ENCODE results near the gene CLNK.

DNA sequence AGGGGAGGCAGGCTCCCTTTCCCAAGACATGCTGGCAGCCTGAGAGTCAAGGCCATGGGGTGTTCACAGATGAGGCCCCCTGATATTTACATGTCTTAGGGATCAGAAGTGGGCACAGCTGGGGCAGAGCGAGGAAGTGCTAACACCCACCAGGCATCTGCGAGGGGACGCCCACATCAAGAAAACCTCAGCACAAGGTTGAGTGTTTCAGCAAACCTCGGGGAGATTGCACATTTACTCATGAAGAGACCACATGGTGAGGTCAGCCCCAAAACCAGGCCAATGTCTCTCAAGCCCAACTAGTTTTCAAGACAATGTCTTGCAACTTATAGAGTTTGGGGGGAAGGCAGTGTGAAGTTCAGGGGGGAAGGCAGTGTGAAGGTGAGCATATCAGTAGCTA lies 55.2 kb downstream of the CLNK start:
- TF ChIP-seq, protein P1, sequence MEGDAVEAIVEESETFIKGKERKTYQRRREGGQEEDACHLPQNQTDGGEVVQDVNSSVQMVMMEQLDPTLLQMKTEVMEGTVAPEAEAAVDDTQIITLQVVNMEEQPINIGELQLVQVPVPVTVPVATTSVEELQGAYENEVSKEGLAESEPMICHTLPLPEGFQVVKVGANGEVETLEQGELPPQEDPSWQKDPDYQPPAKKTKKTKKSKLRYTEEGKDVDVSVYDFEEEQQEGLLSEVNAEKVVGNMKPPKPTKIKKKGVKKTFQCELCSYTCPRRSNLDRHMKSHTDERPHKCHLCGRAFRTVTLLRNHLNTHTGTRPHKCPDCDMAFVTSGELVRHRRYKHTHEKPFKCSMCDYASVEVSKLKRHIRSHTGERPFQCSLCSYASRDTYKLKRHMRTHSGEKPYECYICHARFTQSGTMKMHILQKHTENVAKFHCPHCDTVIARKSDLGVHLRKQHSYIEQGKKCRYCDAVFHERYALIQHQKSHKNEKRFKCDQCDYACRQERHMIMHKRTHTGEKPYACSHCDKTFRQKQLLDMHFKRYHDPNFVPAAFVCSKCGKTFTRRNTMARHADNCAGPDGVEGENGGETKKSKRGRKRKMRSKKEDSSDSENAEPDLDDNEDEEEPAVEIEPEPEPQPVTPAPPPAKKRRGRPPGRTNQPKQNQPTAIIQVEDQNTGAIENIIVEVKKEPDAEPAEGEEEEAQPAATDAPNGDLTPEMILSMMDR (IDR thresholded peaks at IDR 0.05): no peak
- no peak for TF ChIP-seq POLR2A (IDR thresholded peaks at IDR 0.05)

All from esophagus squamous epithelium (tissue), 4 donors.